GM12865 (cell line): ENCODE data around the gene DENND2A.
"Not testable (repeated sequence)": the region's sequence is repeated elsewhere in the genome, so short reads cannot be mapped to it uniquely, and the experiment has no call there.

Source experiments
- DNase-seq: peaks from one replicate; pipeline ENCODE4 v3.0.0; 2010; ENCODE audit warnings: low read depth
- H3K4me3 ChIP-seq: 2 replicates; pipeline ENCODE4 v1.5.1; 2011; ENCODE audit warnings: mild to moderate bottlenecking, low read depth, low read length, control low read depth
- TF ChIP-seq, protein P1 (sequence below): IDR thresholded peaks from 2 replicates; pipeline ENCODE4 v1.5.1; 2011; ENCODE audit warnings: low read length, control low read depth, low read depth, inconsistent platforms; ENCODE audit not compliant: insufficient read depth; ENCODE audit errors: missing control alignments

The DENND2A gene

DNA sequence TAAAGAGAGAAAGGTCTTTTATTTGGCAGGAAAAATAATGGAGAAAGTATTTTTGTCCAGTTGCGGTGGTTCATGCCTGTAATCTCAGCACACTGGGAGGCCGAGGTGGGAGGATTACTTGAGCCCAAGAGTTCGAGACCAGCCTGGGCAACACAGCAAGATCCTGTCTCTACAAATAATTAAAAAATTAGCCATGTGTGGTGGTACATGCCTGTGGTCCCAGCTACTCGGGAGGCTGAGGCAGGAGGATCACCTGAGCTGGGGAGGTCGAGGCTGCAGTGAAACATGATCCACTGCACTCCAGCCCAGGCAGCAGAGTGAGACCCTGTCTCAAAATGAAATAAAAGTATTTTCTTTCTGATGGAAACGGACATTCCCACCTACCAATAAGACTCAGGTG lies 83.5 kb downstream of the DENND2A start:
- DNase-seq, result no peak
- TF ChIP-seq, protein P1, sequence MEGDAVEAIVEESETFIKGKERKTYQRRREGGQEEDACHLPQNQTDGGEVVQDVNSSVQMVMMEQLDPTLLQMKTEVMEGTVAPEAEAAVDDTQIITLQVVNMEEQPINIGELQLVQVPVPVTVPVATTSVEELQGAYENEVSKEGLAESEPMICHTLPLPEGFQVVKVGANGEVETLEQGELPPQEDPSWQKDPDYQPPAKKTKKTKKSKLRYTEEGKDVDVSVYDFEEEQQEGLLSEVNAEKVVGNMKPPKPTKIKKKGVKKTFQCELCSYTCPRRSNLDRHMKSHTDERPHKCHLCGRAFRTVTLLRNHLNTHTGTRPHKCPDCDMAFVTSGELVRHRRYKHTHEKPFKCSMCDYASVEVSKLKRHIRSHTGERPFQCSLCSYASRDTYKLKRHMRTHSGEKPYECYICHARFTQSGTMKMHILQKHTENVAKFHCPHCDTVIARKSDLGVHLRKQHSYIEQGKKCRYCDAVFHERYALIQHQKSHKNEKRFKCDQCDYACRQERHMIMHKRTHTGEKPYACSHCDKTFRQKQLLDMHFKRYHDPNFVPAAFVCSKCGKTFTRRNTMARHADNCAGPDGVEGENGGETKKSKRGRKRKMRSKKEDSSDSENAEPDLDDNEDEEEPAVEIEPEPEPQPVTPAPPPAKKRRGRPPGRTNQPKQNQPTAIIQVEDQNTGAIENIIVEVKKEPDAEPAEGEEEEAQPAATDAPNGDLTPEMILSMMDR, result no peak
- no peak overlapping the region for H3K4me3 ChIP-seq

DNA sequence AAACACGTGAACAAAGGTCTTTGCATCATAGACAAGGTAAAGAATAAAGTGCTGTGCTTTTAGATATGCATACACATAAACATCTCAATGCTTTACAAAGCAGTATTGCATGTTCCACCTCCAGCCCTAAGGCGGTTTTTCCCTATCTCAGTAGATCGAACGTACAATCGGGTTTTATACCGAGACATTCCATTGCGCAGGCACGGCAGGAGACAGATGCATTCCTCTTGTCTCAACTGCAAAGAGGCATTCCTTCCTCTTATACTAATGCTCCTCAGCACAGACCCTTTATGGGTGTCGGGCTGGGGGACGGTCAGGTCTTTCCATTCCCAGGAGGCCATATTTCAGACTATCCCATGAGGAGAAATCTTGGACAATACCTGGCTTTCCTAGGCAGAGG lies 87.4 kb downstream of the DENND2A start:
- not testable (repeated sequence) for H3K4me3 ChIP-seq, DNase-seq

DNA sequence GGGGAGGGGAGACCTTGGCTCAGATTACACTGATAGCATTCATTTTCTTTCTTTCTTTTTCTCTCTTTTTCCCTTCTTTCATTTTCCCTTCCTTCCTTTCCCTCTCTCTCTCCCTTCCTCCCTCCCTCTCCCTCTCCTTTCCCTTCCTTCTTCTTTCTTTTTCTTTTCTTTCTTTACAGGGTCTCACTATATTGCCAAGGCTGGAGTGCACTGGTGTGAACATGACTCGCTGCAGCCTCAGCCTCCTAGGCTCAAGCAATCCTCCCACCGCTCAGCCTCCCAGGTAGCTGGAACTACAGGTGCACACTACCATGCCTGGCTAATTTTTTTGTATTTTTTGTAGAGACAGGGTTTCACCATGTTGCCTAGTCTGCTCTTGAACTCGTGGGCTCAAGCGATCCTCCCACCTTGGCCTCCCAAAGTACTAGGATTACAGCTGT lies 88.4 kb downstream of the DENND2A start:
- TF ChIP-seq, protein P1, result no peak
- H3K4me3 ChIP-seq, result no peak overlapping the region
- DNase-seq, result no peak

DNA sequence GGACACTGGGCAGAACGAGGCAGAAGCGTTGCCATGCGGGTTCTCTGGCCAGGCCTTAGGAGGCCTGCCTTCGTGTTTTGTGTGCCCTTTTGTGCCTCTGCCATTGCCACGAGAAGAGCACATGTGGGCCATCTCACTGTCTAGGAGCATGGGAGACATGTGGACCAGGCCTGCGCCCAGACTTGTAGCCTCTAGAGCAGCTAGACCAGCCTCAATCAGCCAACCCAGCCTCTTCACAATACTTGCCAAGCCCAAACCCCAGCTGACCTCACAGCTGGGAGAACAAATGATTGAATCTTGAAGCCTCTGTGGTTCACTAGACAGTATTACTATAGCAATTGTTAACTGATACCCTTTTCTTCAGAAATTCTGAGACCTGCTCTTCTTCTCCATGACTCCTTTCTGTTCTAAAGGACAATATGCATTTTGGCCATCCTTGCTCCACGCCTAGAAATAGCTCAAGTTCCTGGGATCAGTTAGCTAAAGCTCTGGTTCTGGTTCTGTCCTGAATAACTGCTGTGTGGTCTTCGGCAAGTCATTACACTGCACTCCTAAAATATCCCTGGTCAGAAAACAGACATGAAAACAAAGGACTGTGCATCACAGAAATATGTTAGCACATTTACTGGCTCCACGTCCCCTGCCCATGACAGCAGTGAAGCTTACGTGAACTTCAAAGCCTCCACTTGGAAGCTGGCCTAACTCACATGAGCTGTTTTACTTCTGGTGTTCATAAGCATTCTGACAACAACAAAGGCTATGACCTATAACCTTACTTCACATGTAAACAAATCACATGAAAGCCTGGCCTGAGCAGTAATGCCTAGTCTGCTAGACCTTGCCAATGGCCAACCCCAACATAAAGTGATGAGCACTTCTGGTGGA lies 89.0 kb downstream of the DENND2A start:
- DNase-seq, result no peak
- H3K4me3 ChIP-seq, result no peak overlapping the region
- TF ChIP-seq, protein P1, result no peak

DNA sequence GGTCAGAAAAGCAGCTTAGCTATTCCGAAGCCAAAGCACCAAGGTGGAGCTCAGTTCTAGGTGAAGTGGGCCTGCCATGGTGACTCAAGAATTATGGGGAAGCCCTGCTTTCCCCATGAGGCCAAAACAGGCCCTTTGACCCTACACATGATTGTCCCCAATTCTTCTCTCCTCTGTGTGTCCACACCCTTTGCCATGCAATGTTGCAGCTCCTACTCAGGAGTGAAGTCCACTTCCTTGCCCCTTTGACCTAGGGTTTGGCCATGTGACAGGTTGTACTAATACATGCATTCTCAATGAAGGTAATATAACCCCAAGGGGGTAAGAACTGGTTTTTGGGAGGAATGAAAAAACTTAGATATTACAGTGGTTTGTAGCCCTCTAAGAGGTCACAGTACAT lies 93.7 kb downstream of the DENND2A start:
- TF ChIP-seq, protein P1, result no peak
- no peak overlapping the region for H3K4me3 ChIP-seq
- no peak for DNase-seq

DNA sequence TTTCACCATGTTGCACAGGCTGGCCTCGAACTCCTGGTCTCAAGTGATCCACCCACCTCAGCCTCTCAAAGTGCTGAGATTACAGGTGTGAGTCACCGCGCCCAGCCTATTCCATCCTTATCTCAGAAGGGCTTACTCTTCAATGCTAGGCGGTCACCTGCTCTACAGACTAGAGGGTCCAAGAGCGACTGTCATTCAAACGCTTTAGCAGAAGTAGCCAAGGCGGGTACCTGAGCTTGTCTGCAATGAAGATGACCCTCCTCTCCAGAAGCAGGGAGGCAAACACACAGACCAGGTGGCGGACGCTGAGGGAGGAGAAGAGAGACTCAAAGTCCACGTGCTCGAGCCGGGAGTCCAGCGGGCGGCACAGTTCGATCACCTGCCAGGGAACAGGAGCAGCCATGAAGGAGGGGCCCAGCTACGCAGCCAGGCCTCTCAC lies 96.2 kb downstream of the DENND2A start:
- DNase-seq, result no peak
- no peak overlapping the region for H3K4me3 ChIP-seq
- TF ChIP-seq, protein P1, result no peak

DNA sequence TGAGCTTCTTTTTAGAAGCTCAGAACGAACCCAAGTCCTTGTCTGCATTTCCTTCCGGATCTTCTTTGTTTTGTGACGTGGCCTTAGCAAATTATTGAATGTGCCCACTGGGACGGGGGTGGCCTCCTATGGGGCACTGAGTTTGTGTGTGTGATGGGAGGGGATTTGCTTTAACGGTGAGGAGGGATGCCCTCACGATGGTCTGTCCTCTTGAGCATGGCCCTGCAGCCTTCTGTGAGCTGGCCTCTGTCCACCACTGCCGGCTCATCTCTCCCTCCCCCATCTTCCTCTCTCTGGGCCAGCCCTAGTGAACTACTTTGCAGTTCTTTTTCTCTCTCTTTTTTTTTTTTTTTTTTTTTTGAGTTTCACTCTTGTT lies 98.4 kb downstream of the DENND2A start:
- H3K4me3 ChIP-seq, result no peak overlapping the region
- DNase-seq, result no peak
- TF ChIP-seq, protein P1, result no peak
